Stimulated activated CD4-positive, alpha-beta T cell treated with anti-CD3 and anti-CD28 coated beads, TNF-alpha, amount 100 ng/mL, for 1 hour (primary cell): ENCODE results near the gene PTPRF.

ENCODE experiments used
- DNase-seq, 3 donors: peaks; one replicate each; pipeline ENCODE4 v3.0.0-alpha.2; 2020; ENCODE audit warnings: low read depth in 3 of 3, low spot score in 1 of 3

PTPRF gene

GRCh38 chr1:43600033-43601020 lies 69.6 kb downstream of the PTPRF start:
- no peak for DNase-seq

GRCh38 chr1:43602990-43603389 lies 72.3 kb downstream of the PTPRF start:
- no peak for DNase-seq

- DNase-seq: no peak
These were observed 73.5 kb downstream of the PTPRF start for GRCh38 chr1:43604192-43604591.

GRCh38 chr1:43605157-43605556 lies 74.5 kb downstream of the PTPRF start:
- no peak for DNase-seq

- DNase-seq: no peak
These were observed 75.1 kb downstream of the PTPRF start for GRCh38 chr1:43605766-43606165.

GRCh38 chr1:43606624-43607023 lies 75.9 kb downstream of the PTPRF start:
- no peak for DNase-seq

- DNase-seq: no peak
These were observed 78.1 kb downstream of the PTPRF start for GRCh38 chr1:43608827-43609226.

- DNase-seq: no peak
These were observed 79.7 kb downstream of the PTPRF start for GRCh38 chr1:43610339-43610738.

- DNase-seq: no peak
These were observed 81.3 kb downstream of the PTPRF start for GRCh38 chr1:43611950-43612349.

- DNase-seq: no peak
These were observed 81.7 kb downstream of the PTPRF start for GRCh38 chr1:43612406-43612805.

GRCh38 chr1:43613075-43613942 lies 82.6 kb downstream of the PTPRF start:
- no peak for DNase-seq

GRCh38 chr1:43614211-43614610 lies 83.5 kb downstream of the PTPRF start:
- DNase-seq: no peak

- no peak for DNase-seq
These were observed 84.2 kb downstream of the PTPRF start for GRCh38 chr1:43614891-43615290.

- no peak for DNase-seq
These were observed 85.7 kb downstream of the PTPRF start for GRCh38 chr1:43616383-43616782.

GRCh38 chr1:43617011-43617410 lies 86.3 kb downstream of the PTPRF start:
- no peak for DNase-seq

- DNase-seq: no peak
These were observed 87.0 kb downstream of the PTPRF start for GRCh38 chr1:43617668-43618067.

GRCh38 chr1:43618521-43619313 lies 88.0 kb downstream of the PTPRF start:
- no peak for DNase-seq

- no peak for DNase-seq
These were observed 88.7 kb downstream of the PTPRF start for GRCh38 chr1:43619314-43619790.

- no peak for DNase-seq
These were observed 89.6 kb downstream of the PTPRF start for GRCh38 chr1:43619996-43620920.

- DNase-seq: no peak
These were observed 90.3 kb downstream of the PTPRF start for GRCh38 chr1:43620956-43621355.
